ENCODE measurements around the gene MYO18A.
"Not testable (repeated sequence)": the region's sequence is repeated elsewhere in the genome, so short reads cannot be mapped to it uniquely, and the experiment has no call there.

The MYO18A gene

DNA sequence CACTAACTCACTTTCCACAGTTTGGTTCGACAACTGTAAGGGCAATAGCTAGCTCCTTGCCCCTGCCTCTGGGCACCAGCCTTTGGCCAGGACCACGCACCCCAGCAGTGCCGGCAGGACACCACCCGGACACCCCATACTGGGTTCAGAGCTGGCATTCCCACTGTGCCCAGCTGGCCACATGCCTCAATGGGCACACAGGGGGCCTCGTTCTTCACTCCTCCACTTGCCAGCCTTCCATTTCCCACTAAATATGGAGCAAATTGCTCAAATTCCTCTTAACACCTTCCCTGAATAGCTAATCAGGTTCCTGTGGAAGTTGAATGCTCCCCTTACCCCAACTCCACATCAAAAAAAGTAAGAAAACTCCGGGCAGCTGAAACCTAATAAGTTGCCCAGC lies 84.8 kb downstream of the MYO18A start:
- no peak for DNase-seq

DNA sequence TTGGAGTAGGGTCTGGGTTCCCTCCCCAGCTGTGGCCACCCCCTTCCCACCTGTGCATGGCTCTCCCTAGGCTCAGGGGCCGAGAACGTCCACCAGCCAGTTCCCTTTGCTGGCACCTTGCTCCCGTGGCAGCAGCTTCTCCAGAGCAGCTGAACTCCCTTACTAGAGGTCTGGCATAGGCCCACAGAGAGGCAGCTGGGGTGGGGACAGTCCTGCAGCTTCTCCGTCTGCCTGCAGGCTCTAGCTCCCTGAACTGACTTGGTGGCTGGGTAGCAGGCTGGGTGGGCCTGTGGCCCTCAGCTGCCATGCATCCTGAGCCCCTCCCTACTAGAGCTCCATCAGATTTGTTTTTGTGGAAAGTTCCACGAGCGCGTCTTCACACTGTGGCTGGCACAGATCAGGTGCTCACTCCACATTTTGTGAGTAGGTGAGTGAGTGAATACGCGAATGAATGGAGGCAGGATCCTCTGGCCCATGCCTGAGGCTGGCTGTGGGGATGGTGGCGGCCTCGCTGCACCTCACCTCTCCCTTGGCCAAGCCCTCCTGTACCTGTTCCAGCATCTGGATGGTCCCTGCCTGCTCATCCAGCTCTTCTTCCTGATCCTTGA lies 86.0 kb downstream of the MYO18A start:
- no peak for DNase-seq

DNA sequence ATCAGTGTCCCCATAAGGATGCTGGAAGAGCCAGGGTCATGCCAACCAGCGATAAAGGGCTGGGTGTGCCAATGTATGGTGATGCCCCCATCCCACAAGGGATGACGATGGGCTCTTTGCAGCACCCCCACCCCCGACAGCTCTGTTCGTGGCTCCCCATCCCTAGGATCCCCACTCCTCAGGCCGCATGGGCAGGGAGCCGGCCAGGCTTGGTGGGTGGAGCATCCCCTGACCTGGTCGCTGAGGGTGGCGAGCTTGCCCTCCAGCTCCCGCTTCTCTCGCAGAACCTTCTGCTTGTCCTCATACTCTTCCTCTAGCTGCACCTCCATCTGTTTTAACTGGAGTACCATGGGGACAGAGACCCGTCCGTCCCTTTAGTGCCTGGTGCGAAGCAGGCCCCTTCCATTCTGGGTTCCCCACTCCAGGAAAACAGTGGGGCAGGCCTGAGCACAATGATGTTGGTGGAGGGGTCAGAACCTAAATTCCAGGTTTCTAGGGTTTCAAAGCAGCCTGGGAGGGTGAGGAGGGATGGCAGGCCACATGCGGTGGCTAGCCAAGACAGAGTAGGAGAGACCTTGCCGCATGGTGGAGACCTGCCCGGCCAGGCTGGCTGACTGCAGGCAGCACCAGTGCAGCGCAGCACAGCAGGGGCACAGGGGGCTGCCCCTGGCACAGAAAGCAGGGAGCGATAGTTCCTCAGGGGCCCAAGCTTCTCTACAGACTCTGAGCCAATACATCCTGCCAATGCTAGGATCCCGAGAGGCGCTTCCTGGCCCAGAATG lies 86.9 kb downstream of the MYO18A start:
- no peak for DNase-seq

DNA sequence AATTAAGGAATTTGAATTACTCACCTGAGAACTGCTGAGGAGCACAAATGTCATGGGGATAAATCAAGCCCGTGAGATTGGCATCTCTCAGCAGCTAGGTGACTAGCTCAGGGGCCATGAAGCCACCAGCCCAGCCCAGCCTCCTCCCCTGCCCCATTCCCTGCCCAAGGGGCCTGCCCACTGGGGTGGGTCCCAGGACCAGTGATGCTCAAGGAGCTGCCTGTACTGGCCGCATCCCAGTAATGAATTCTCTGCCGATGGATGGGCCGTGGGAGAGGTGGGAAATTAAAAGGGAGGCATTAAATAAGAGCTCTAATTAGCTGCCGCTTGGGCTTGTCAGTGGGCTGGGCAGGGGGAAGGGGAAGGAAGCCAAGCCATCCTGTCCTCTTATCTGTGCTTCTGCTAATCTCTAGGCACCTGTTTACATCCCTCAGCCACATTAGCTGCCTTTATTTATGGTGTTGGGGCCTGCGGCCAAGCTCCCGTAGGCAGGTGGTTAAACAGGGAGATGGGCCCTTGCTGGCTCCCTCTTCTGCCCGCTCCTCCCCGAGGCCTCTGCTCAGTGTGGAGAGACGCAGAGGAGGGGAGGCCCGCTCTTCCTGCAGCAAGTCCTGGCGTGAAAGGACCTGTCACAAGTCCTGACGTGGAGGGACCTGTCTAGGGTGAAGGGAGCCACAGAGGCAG lies 88.5 kb downstream of the MYO18A start:
- DNase-seq = no peak

DNA sequence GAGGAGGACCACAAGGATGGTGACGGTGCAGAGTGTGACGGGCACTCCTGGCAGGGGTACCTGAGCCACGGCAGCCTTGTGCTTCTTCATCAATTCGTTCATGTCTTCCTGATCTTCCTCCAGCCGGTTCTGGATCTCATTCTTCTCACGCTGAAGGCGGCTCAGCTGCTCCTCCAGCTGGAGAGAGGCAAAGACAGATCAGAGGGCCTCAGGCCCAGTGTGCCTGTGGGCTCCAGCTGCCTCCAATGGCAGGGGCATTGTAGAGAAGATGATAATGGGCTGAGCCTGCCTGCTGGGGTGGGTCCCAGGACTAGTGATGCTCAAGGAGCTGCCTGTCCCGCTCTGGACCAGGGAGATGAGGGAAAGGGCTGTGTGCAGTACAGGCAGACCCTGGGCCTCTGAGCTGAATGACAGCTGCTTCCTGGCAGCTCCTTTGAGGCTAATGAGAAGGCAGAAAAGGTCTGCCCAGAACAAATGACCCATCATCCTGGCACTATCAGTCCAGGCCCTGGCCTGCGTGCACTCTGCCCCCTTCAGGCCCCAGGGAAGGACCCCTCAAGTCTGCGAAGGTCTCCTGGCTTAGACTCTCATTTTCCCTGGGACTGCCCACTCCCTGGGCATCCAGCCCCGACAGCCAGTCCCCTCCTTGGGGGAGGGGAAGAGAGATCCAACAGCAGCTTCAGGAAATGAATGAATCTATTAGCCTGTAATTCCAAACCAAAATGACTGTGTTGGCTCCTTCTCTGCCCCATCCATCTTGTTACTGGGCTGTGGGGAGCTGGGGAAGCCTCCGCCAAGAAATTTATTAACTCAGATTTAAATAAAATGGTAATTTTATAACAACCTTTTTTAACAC lies 89.2 kb downstream of the MYO18A start:
- no peak for DNase-seq

DNA sequence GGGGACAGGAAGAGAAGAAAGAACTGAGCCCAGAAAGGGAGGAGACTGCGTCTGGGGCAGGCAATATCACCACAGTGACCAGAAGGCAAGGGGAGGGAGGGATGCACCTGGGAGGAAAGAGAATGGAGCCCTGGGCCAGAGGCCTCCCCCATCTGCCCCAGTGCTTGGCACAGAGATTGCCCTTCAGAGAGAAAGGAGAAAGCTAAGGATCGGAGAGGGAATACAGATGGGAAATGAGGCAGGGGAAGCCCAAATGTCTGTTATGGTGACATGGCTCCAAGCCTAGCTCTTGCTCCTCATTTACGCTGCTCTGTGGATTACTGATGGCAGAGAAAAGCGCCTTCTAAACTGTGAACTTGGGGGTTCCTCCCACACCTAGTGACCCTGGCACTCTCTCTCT lies 90.1 kb downstream of the MYO18A start:
- no peak for DNase-seq

DNA sequence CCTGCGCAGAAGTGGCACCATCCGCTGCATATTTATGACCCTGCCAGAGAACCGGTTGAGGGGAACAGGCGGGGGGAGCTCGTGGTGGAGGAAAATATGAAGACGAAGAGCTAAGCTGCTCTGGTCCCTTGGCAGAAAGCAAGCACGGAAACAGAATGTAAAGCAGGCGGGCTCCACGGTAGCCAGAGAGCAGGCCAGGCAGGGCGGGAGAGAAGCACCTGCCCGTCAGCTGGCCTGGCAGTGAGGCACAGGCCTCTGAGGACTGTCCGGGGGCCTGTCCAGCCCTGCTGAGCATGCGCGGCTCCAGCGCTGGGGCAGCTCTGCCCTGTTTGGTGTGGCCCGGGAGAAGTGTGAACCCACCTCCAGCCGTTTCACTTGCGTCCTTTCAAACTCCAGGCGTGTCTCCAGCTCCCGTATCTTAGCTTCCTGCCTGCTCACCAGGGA lies 90.6 kb downstream of the MYO18A start:
- DNase-seq = no peak

DNA sequence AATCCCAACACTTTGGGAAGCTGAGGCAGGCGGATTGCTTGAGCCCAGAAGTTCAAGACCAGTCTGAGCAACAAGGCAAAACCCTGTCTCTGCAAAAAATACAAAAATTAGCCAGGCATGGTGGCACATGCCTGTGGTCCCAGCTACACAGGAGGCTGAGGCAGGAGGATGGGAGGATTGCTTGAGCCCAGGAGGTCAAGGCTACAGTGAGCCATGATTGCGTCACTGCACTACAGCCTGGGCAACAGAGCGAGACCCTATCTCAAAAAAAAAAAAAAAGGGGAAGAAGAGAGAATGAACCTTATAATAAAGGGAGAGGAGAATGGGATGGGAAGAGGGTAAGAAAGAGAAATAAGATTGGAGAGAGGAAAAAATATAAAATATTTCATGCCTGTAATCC lies 91.4 kb downstream of the MYO18A start:
- DNase-seq = not testable (repeated sequence)

DNA sequence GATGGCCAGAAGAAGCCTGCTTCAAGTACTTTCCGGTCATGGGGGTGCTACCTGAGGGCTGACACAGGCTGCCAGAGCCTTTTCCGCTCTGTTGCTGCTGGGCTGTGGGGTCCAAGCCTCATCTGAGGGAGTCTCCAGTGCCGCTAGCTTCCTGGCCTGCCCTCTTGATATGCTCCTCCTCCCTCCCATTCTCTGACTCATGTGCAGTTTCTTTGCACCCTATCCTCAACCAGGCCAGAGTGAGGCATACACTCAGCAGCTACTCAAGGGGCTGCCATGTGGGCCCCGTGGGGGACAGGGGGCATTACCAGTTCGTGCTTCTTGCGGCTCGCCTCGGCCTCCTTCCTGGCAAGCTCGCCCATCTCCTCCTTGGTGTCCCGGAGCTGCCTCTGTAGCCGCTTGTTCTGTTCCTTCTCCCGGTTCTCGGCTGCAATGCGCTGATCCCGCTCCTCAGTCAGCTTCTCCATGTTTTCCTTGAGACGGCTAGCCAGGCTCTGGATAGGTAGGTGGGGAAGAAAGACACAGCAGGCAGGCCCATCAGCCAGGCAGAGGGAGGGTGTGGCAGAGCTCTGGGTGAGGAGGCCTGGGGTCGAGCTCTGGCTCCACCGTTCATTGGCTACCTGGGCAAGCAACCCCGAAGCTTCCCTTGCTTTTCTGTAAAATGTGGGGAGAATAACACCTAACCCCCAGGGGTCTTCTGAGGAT lies 93.4 kb downstream of the MYO18A start:
- DNase-seq = no peak

DNA sequence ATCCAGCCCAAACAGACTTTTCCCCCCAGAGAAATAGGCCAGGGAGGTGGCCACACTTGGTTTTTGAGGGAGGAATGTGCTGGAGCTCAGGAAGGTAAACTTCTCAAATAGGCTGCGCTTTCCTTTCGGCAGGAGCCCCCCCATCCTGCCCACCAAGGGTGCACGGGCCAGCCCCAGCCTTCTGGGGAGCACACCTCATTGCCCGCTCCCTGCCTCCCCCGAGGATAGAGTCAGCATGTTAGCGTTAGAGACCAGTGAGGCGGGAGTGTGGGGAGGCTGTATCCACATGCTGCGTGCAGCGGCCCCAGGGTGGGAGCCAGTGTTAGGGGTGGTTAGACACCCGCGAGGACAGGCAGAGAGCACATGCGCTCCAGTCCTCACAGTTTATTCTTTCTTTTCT lies 95.0 kb downstream of the MYO18A start:
- no peak for DNase-seq

DNA sequence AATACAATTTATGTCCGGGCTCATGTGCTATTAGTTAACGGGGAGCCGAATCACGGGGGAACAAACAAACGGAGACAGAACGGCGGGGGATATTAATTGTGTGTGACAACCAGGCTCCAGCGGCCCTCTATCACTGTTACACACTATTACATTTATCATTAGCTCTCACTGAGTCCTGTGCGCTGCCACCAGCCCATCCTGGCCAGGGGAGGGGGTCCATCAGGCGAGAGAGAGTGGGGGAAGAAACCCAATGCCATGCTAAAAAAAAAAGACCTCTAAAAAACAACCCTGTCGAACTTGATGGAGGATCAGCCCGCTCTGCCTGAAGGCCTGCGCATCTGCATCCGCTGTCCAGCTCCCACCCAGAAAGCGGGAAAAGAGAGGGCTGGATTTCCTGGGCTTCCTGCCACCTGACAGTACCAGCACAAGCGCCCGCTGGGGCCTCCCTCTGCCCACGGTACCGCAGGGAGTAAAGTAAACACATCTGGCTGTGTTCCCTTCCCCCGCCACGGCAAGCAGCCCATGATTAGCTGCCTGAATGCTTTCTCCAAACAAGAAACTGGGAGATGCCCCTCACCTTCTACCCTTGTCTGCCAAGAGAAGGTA lies 95.6 kb downstream of the MYO18A start:
- DNase-seq = no peak

DNA sequence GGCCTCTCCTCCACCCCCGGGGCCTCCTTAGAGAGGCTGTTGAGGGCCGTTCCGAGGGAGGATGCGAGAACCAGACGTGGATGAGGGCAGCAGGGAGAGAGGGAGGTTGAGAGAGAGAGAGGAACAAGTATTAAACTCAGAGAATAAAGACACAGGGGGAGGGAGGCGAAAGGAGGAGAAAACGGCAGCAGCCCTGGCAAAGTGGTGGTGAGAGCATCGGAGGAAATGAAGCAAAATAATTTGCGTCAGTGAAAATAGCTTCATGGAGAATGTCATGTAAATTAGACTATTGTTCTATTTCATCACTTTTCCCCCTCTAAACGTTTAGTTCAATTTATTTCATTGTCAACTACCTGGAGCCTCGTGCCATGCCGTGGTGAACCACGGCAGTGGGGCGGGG lies 99.2 kb downstream of the MYO18A start:
- no peak for DNase-seq

DNA sequence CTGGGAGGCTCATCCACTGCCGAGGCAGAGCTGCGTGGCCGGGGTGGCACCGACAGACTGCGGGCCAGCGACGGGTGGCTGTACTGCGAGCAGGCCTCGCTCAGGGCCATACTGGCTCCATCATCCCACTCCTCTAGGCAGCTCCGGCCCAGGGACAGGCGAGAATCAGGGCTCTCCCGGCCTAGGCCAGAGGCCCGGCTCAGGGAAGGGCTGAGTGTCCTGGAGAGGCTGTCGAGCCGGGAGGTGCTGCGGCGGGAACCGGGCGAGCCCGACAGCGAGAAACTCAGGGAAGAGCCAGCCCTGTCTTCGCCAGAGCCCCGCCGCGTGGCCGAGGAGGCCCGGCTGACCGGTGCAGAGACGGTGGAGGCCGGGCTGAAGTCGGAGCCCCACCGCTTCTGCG lies 99.9 kb downstream of the MYO18A start:
- DNase-seq = no peak

DNA sequence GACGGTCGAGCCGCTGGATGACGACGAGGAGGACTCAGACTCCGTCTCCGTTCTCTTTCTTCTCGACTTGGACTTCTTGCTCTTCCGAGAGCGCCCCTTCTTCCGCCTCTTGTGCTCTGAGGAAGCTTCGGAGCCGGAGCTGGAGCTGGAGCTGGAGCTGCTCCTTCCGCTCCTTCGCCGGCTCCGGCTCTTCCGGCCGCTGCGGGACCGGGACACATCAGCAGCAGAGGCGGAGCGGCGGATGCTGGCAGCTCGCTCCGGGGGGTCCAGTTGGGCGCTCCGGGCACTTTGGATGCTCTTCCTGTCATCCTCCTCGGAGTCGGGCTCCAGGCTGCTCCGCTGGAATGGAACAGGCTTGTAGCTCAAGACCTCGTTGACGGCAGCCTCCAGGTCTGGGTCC lies 100.3 kb downstream of the MYO18A start:
- no peak for DNase-seq

DNA sequence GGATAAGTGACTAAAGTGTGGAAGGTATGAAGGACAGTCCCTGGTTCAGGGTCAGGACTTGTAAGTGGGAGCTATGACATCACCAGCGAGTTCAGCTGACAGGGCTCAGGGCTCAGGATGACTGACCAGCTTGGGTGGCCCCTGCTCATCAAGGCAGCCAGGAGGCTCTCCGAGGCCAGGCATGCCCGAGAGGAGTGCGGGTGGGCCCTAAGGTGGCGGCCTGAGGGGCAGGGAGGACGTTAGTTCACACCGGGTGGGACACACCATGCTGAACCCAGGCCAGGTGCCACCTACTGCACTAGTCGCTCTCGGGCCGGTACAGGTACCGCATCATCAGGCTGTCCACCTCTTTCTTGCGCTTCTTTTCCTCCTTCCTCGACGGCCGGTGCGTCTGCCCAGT lies 100.8 kb downstream of the MYO18A start:
- no peak for DNase-seq

DNA sequence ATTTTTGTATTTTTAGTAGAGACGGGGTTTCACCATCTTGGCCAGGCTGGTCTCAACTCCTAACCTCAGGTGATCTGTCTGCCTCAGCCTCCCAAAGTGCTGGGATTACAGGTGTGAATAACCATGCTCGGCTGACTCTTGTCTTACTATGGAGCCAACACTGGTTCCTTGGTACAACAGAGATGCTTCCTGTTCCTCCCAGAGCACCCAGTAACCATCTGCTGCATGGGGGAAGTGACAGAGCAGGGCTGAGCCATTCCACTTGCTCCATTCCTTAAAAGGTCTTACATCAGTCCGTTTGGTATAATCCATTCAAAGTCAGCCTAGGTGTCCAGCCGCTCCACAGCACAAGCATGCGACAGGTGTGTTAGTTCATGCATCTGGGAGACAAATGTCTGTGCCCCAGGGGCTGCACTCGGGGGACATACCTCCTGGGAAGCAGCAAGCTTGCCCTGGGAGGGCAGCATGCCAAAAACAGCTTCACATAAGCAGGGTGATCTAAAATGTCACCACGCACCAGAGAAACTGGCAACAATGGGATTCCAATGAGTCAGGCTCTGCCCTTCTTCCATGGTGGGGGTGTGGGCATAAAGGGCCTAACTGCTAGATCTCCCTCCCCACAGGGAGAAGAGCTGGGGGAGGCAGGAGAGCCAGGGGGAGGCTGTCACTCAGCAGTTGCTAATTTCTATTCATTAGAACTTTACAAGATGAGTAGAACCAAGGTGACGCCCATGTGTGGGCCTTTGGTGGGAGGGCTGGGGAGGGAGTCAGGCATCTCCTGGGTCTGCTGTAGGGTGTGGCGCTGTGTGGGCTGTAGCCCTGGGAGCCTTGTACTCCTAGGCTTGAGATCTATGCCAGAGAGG lies 101.8 kb downstream of the MYO18A start:
- no peak for DNase-seq

DNA sequence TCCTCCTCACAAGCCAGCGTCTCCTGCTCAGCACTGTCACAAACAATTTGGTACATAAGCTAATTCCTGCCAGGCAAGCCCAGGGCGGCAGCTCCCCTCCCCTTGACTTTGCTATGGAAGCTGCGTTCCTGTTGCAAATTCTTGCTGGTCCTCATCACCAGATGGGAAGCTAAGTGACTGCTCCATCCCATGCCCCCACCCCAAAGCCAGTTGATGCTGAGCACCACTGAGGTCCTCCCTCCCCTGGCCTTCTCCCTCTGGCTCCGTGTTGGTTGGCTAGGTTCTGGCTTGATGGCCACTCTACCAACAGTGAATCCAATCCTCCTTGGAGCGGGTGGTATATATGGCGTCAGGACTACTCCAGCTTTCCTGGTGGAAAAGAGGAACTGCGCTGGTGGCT lies 102.9 kb downstream of the MYO18A start:
- DNase-seq = no peak

DNA sequence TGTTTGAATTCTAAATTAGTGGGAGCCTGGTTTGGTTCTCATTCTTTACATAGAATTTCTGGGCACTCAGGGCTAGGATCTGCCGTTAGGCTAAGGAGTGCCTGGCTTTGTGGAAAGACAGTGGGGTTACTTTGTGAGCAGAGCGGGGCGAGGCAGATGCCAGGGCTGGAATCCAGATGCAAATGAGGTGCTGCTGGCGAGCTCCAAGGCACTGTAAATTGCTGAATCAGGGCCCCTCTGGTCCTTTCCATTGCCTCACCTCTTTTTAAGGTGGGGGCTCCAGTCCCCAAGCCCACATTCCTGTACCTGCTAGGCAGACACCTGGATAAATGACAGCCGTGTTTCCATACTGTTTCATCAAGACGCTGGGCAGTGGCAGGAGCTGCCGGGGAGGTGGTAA lies 103.5 kb downstream of the MYO18A start:
- DNase-seq = no peak

DNA sequence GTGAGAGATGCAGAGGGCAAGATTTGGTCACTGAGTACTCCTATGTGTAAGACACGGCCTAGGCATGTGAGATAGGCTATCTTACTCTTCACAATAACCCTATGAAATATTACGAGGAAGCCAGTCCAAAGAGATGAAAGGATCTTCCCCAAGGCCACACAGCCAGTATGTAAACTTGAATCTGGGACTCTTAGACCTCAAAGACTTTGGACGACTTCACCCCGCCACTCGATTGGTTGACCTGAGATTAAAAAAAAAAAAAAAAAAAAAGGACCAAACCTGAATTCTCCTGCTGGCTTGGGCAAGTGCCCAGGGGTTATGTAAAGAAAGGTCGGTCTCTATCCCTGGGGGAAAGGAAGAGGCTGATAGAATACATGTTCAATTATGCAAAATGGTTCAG lies 104.1 kb downstream of the MYO18A start:
- DNase-seq = no peak

DNA sequence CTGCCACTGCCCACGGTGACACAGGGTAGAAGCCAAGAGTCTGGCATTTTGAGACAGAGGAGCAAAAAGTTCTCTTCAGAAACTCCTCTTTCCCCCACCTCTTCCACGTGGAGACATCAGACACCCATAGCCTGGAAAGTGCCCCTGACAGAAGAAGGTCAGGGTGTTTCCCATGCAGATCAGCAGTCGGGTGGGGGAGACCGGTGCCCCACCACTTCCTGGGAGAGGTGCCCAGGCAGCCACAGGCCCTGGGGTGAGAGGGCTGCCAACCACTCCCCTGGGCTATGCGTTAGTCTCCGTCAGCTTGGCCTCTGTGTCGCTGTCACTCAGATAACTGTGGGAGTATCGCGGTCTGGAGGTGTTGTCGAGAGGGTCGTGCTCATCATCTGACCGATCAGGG lies 105.7 kb downstream of the MYO18A start:
- no peak for DNase-seq

DNA sequence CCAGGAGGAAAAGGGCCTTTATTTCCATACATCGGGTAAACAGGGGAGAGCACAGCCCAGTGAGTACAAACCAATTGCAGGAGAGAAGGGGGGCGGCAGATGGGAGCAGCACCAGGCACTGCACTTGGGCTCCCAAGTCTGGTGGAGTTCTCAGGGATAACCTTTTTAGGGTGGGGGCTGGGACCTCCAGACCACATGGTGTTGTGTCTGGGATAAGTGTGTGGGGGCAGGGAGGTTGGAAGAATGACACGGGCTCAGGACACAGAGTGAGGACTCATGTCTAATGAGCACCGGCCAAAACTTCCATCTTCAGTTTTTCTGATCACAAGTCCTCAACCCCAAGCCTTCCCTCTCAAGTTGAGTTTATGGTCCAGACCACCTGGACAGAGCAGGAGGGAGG lies 106.7 kb downstream of the MYO18A start:
- no peak for DNase-seq

All from GOT3 (cell line).